DOHH2 (cell line): ENCODE measurements around the gene MAP3K10.

Source experiments
- CTCF ChIP-seq: fragments of 200-600 bp; sonication (generic); IDR thresholded peaks from one replicate; pipeline ENCODE4 v1.5.1; 2014; ENCODE audit warnings: antibody characterized with exemption, mild to moderate bottlenecking, low read depth, low read length; ENCODE audit not compliant: poor library complexity, severe bottlenecking
- EZH2phosphoT487 ChIP-seq: fragments of 200-600 bp; sonication (generic); IDR thresholded peaks from 2 replicates; pipeline ENCODE4 v1.6.1; 2017; ENCODE audit warnings: borderline replicate concordance, mild to moderate bottlenecking, antibody characterized with exemption, low read length, moderate library complexity, mixed read lengths

- TF ChIP-seq CTCF: no peak
- TF ChIP-seq EZH2phosphoT487: no peak
Measured at GRCh38 chr19:40177286-40178070, 13.7 kb upstream of the MAP3K10 start.
